ENCODE measurements around the gene TCF7L1. TPM values are rescaled to one million over a fixed set of nuclear protein-coding genes. Genes with fewer than 3 reads are reported as not detected.

TCF7L1 gene
- total and polyA plus RNA-seq, 9 of the 15 experiments (the other 6 are each of a cell fraction or from before 2014, with no cell fraction given) = 0.03 to 0.11 (median 0.07) TPM; not detected in 5

DNA sequence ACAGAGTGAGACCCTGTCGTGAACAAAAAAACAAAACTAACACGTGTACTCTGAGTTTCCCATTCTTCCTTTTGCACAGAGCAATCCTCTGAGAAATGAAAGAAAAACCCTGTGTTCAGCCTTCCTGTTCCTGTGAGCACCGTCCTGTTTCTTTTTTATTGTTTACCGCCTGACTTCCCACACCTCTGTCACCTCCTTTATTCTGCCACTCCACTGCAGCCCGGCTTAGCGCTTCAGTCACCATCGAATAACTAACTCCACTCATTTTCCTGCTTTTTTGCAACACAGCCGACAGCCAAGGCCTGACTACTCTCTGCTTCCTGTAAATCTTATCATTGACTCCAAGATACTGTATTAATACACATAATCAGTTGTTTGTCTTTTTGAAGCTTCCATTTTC is 153.7 kb downstream of the TCF7L1 start (continued):
- TF ChIP-seq, protein P1, sequence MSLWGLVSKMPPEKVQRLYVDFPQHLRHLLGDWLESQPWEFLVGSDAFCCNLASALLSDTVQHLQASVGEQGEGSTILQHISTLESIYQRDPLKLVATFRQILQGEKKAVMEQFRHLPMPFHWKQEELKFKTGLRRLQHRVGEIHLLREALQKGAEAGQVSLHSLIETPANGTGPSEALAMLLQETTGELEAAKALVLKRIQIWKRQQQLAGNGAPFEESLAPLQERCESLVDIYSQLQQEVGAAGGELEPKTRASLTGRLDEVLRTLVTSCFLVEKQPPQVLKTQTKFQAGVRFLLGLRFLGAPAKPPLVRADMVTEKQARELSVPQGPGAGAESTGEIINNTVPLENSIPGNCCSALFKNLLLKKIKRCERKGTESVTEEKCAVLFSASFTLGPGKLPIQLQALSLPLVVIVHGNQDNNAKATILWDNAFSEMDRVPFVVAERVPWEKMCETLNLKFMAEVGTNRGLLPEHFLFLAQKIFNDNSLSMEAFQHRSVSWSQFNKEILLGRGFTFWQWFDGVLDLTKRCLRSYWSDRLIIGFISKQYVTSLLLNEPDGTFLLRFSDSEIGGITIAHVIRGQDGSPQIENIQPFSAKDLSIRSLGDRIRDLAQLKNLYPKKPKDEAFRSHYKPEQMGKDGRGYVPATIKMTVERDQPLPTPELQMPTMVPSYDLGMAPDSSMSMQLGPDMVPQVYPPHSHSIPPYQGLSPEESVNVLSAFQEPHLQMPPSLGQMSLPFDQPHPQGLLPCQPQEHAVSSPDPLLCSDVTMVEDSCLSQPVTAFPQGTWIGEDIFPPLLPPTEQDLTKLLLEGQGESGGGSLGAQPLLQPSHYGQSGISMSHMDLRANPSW (CRISPR knock-in tag; IDR thresholded peaks at IDR 0.05) = no peak
- TF ChIP-seq ZC3H8 (IDR thresholded peaks at IDR 0.05) = no peak
- no peak for TF ChIP-seq FIP1L1 (IDR thresholded peaks at IDR 0.05; ENCODE audit: low read depth, low read length, poor library complexity, severe bottlenecking)
- TF ChIP-seq FOXJ2 (tag; IDR thresholded peaks at IDR 0.05) = no peak

DNA sequence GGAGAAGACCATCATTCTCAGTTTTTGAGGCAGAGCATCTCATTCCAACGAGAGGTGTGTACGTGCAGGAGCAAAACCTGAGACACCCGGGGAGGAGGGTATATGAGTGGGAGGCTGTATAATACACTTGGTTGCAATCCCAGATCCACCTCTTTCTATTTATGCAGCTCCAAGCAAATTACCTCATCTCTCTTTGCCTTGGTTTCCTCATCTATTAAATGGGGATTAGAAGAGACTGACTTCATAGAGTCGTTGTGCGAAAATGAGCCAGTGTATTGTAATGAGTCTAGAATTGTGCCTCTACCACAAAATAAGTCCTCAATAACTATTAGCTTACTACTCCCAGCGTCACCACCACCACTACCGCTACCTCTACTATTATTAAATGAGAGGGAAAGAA is 154.5 kb downstream of the TCF7L1 start:
- no peak overlapping the region for H3K27ac ChIP-seq (ENCODE audit: extremely low read depth, low read depth, low read length)
- H3K4me2 ChIP-seq (ENCODE audit: insufficient read depth, low read length) = no peak overlapping the region
- H3K4me1 ChIP-seq (replicated peaks in 1 of 2; ENCODE audit: control insufficient read depth in 2 of 2, insufficient read depth in 2 of 2, low read length in 2 of 2) = no peaks in the 10 kb centered on the region; a peak in 1 of 5 replicates
- no peaks in the 10 kb centered on the region for H3K9me1 ChIP-seq (ENCODE audit: control insufficient read depth, insufficient read depth, low read length)
- POLR2A ChIA-PET = interaction anchor here (0.6 kb wide), 1 partner anchor 30 kb away, joined by 4 read pairs; no protein-coding TSS in a partner anchor
- ATAC-seq = no peak
- H4K20me1 ChIP-seq (replicated peaks; ENCODE audit: control insufficient read depth, insufficient read depth, low read length) = peaks cover 5% of the 10 kb centered on the region; the same call in 1 of the 2 replicates
- H3K79me2 ChIP-seq (ENCODE audit: control insufficient read depth, insufficient read depth, low read length) = no peaks in the 10 kb centered on the region
- H3K9me3 ChIP-seq (replicated peaks; ENCODE audit: control insufficient read depth, insufficient read depth, low read depth, low read length) = no peaks in the 10 kb centered on the region
- no peak overlapping the region for H3K4me3 ChIP-seq
- TF ChIP-seq COPS2 (conservative IDR thresholded peaks at IDR 0.05) (no peak), NFXL1 (CRISPR knock-in tag; IDR thresholded peaks at IDR 0.05) (no peak), MTA2 (IDR thresholded peaks at IDR 0.05; ENCODE audit: low read depth) (no peak), GTF2A2 (tag; IDR thresholded peaks at IDR 0.05) (no peak), BCOR (IDR thresholded peaks at IDR 0.05) (no peak), ZNF24 (IDR thresholded peaks at IDR 0.05) (no peak), BCL6 (CRISPR knock-in tag; IDR thresholded peaks at IDR 0.05) (no peak), ZNF609 (CRISPR knock-in tag; IDR thresholded peaks at IDR 0.05; ENCODE audit: borderline replicate concordance) (no peak), E2F4 (CRISPR knock-in tag; IDR thresholded peaks at IDR 0.05; ENCODE audit: low read depth) (no peak)
- in situ Hi-C loops (cut with MboI) = no loop called here
- H3K27me3 ChIP-seq (ENCODE audit: control insufficient read depth in 2 of 2, insufficient read depth in 2 of 2, low read length in 2 of 2) = peaks cover 49 to 70% of the 10 kb centered on the region in 2 experiments
- FAIRE-seq = no peak
- H2AFZ ChIP-seq (ENCODE audit: low read depth, low read length) = no peak overlapping the region
- 1% methylated on average over 7 of the region's 7 CpGs for WGBS (ENCODE audit: insufficient coverage, low coverage, missing lambda C conversion rate)
- no peaks in the 10 kb centered on the region for H3K36me3 ChIP-seq (ENCODE audit: control insufficient read depth, insufficient read depth, low read length)
- no TSS peak for BruUV-seq (replicated peaks)
- no peak overlapping the region for H3K9ac ChIP-seq (ENCODE audit: insufficient read depth in 1 of 2, low read depth in 2 of 2, low read length in 2 of 2)
- CTCF ChIA-PET (ENCODE audit: low intra/inter-chr PET ratio) = no interaction called here
- no peak for DNase-seq (ENCODE audit: extremely low read depth in 1 of 4, low spot score in 3 of 4)
- intact Hi-C loops (cut with micrococcal nuclease) = loop anchor here (5.0 kb wide), 1 partner anchor 100 kb away; no protein-coding TSS in a partner anchor

All from K562 (cell line).